C4-2B (cell line): ENCODE results near the gene MMS22L.

ENCODE experiments used
- H3K27ac ChIP-seq: fragments of 450-650 bp; 2 replicates; pipeline ENCODE4 v1.5.1; 2017
- CTCF ChIP-seq: fragments of 450-650 bp; conservative IDR thresholded peaks from 2 replicates; pipeline ENCODE4 v1.5.1; 2017; ENCODE audit warnings: mild to moderate bottlenecking
- ZFX ChIP-seq: fragments of 450-650 bp; IDR thresholded peaks from 2 replicates; pipeline ENCODE4 v1.6.1; 2017

The MMS22L gene

GRCh38 chr6:97110626-97111025, 172.4 kb downstream of the MMS22L start:
- no peak overlapping the region for H3K27ac ChIP-seq
- TF ChIP-seq ZFX (no peak), CTCF (no peak)

- no peak overlapping the region for H3K27ac ChIP-seq
- no peak for TF ChIP-seq ZFX
- TF ChIP-seq CTCF: no peak
Measured at GRCh38 chr6:97110149-97110548, 172.9 kb downstream of the MMS22L start.

- no peak for TF ChIP-seq CTCF
- no peak for TF ChIP-seq ZFX
- H3K27ac ChIP-seq: no peak overlapping the region
Measured at GRCh38 chr6:97109444-97109843, 173.6 kb downstream of the MMS22L start.

GRCh38 chr6:97102145-97102790, 180.7 kb downstream of the MMS22L start:
- TF ChIP-seq CTCF: no peak
- TF ChIP-seq ZFX: no peak
- H3K27ac ChIP-seq: no peak overlapping the region

- H3K27ac ChIP-seq: no peak overlapping the region
- TF ChIP-seq CTCF (no peak), ZFX (no peak)
Measured at GRCh38 chr6:97100696-97101095, 182.3 kb downstream of the MMS22L start.

GRCh38 chr6:97097068-97098047, 185.7 kb downstream of the MMS22L start:
- TF ChIP-seq ZFX: no peak
- no peak for TF ChIP-seq CTCF
- no peak overlapping the region for H3K27ac ChIP-seq

- no peak overlapping the region for H3K27ac ChIP-seq
- no peak for TF ChIP-seq CTCF
Measured at GRCh38 chr6:97095311-97095850, 187.6 kb downstream of the MMS22L start.
